ENCODE data around the gene RPL21. TPM values are rescaled to one million over a fixed set of nuclear protein-coding genes. Genes with fewer than 3 reads are reported as not detected.

Gene RPL21
- total RNA-seq, 1 experiment from 2014 or later, result 711 TPM

GRCh38 chr13:27269114-27269665, 17.8 kb downstream of the RPL21 start:
- H3K27ac ChIP-seq, result no peak overlapping the region
- no peaks in the 10 kb centered on the region for H3K9me3 ChIP-seq (ENCODE audit: insufficient read depth, low read depth)
- H3K4me1 ChIP-seq (replicated peaks; ENCODE audit: insufficient read depth), result peaks cover 32% of the 10 kb centered on the region
- CTCF ChIA-PET, result no interaction called here
- BruUV-seq (replicated peaks), result no TSS peak
- no peaks in the 10 kb centered on the region for H3K79me2 ChIP-seq (ENCODE audit: low read depth)
- H3K36me3 ChIP-seq (ENCODE audit: low read depth), result no peaks in the 10 kb centered on the region
- H3F3A ChIP-seq (ENCODE audit: insufficient read depth, low read depth), result peaks cover 16% of the 10 kb centered on the region; the same call in 1 of the 2 replicates
- H2AFZ ChIP-seq, result no peak overlapping the region
- POLR2A ChIA-PET (ENCODE audit: unreplicated experiment), result no interaction called here
- H3K4me2 ChIP-seq, result peak overlapping the region; percentile 99; the same call in 1 of the 2 replicates
- intact Hi-C loops (cut with micrococcal nuclease; ENCODE audit: unreplicated experiment), result no loop called here
- H3K9me2 ChIP-seq (ENCODE audit: insufficient read depth), result no peaks in the 10 kb centered on the region
- no peaks in the 10 kb centered on the region for H4K20me1 ChIP-seq (ENCODE audit: insufficient read depth)
- no peaks in the 10 kb centered on the region for H3K27me3 ChIP-seq (ENCODE audit: insufficient read depth, low read depth)
- H3K4me3 ChIP-seq, result no peak overlapping the region
- TF ChIP-seq CTCF (conservative IDR thresholded peaks at IDR 0.05) (no peak), EZH2 (IDR thresholded peaks at IDR 0.05; ENCODE audit: low read depth) (no peak)
- peak; percentile 15 to 82 for DNase-seq

GRCh38 chr13:27270594-27271520, 19.5 kb downstream of the RPL21 start, which contains the start of gene RASL11A:
RASL11A (plus strand) TSS chr13:27270830; CDS start chr13:27270945, 115 bp downstream.
- H4K20me1 ChIP-seq (ENCODE audit: insufficient read depth), result no peaks in the 10 kb centered on the region
- H3K79me2 ChIP-seq (ENCODE audit: low read depth), result no peaks in the 10 kb centered on the region
- ChIA-PET POLR2A (ENCODE audit: unreplicated experiment) (interaction anchor here (0.6 kb wide), 1 partner anchor 10 kb away, joined by 6 read pairs; no protein-coding TSS in a partner anchor), CTCF (no interaction called here)
- peak within 1 kb of the TSS; percentile 99 for H3K4me2 ChIP-seq
- H3K36me3 ChIP-seq (ENCODE audit: low read depth), result no peaks in the 10 kb centered on the region
- H3K9me3 ChIP-seq (ENCODE audit: insufficient read depth, low read depth), result no peaks in the 10 kb centered on the region
- DNase-seq, result peak; percentile 56 to 68
- H3K4me1 ChIP-seq (replicated peaks; ENCODE audit: insufficient read depth), result peaks cover 32% of the 10 kb centered on the region
- peak; percentile 95 for TF ChIP-seq CTCF (conservative IDR thresholded peaks at IDR 0.05)
- TF ChIP-seq EZH2 (IDR thresholded peaks at IDR 0.05; ENCODE audit: low read depth), result no peak
- H3K9me2 ChIP-seq (ENCODE audit: insufficient read depth), result no peaks in the 10 kb centered on the region
- H3K27me3 ChIP-seq (ENCODE audit: insufficient read depth, low read depth), result no peaks in the 10 kb centered on the region
- peaks cover 16% of the 10 kb centered on the region; the same call in 1 of the 2 replicates for H3F3A ChIP-seq (ENCODE audit: insufficient read depth, low read depth)
- intact Hi-C loops (cut with micrococcal nuclease; ENCODE audit: unreplicated experiment), result no loop called here
- no peak within 1 kb of the TSS for H3K27ac ChIP-seq
- no TSS peak for BruUV-seq (replicated peaks)
- H2AFZ ChIP-seq, result peak within 1 kb of the TSS; percentile 94
- peak within 1 kb of the TSS; percentile 90 for H3K4me3 ChIP-seq

GRCh38 chr13:27271570-27272096, 20.3 kb downstream of the RPL21 start:
- ChIA-PET POLR2A (ENCODE audit: unreplicated experiment) (interaction anchor here (0.6 kb wide), 1 partner anchor 295 kb away, joined by 4 read pairs; no protein-coding TSS in a partner anchor), CTCF (no interaction called here)
- H3K9me3 ChIP-seq (ENCODE audit: insufficient read depth, low read depth), result no peaks in the 10 kb centered on the region
- no peak for DNase-seq
- no peaks in the 10 kb centered on the region for H3K27me3 ChIP-seq (ENCODE audit: insufficient read depth, low read depth)
- H3F3A ChIP-seq (ENCODE audit: insufficient read depth, low read depth), result peaks cover 16% of the 10 kb centered on the region; the same call in 1 of the 2 replicates
- peak overlapping the region; percentile 99 for H3K4me2 ChIP-seq
- H3K9me2 ChIP-seq (ENCODE audit: insufficient read depth), result no peaks in the 10 kb centered on the region
- intact Hi-C loops (cut with micrococcal nuclease; ENCODE audit: unreplicated experiment), result no loop called here
- BruUV-seq (replicated peaks), result TSS peak; percentile 48
- H3K36me3 ChIP-seq (ENCODE audit: low read depth), result no peaks in the 10 kb centered on the region
- peak overlapping the region; percentile 94 for H2AFZ ChIP-seq
- no peak overlapping the region for H3K27ac ChIP-seq
- peak overlapping the region; percentile 90 for H3K4me3 ChIP-seq
- peaks cover 32% of the 10 kb centered on the region for H3K4me1 ChIP-seq (replicated peaks; ENCODE audit: insufficient read depth)
- no peaks in the 10 kb centered on the region for H3K79me2 ChIP-seq (ENCODE audit: low read depth)
- no peak for TF ChIP-seq EZH2 (IDR thresholded peaks at IDR 0.05; ENCODE audit: low read depth)
- TF ChIP-seq CTCF (conservative IDR thresholded peaks at IDR 0.05), result no peak
- no peaks in the 10 kb centered on the region for H4K20me1 ChIP-seq (ENCODE audit: insufficient read depth)
